GM10248 (cell line): Measurements from ENCODE around the gene UBLCP1.

ENCODE experiments used
- CTCF ChIA-PET: fragments of 300-600 bp; sonication (Branson Sonifier 250); formaldehyde crosslinking; extraction: SDS; loops from one replicate; lab custom pipeline; 2021; ENCODE audit warnings: antibody characterized with exemption; lab: Yijun Ruan, JAX
- POLR2A ChIA-PET: fragments of 350-650 bp; sonication (Branson Sonifier 250); formaldehyde crosslinking; extraction: SDS; loops from one replicate; lab custom pipeline; 2020; ENCODE audit warnings: antibody characterized with exemption; lab: Yijun Ruan, JAX
- DNase-seq: peaks from one replicate; pipeline ENCODE4 v3.0.0; 2012; ENCODE audit errors: extremely low spot score
- TF ChIP-seq, protein P1 (sequence below): IDR thresholded peaks from 2 replicates; pipeline ENCODE4 v1.5.1; 2012; ENCODE audit warnings: mild to moderate bottlenecking, low read depth; ENCODE audit errors: extremely low read depth, missing control alignments, control extremely low read depth

Gene UBLCP1

DNA sequence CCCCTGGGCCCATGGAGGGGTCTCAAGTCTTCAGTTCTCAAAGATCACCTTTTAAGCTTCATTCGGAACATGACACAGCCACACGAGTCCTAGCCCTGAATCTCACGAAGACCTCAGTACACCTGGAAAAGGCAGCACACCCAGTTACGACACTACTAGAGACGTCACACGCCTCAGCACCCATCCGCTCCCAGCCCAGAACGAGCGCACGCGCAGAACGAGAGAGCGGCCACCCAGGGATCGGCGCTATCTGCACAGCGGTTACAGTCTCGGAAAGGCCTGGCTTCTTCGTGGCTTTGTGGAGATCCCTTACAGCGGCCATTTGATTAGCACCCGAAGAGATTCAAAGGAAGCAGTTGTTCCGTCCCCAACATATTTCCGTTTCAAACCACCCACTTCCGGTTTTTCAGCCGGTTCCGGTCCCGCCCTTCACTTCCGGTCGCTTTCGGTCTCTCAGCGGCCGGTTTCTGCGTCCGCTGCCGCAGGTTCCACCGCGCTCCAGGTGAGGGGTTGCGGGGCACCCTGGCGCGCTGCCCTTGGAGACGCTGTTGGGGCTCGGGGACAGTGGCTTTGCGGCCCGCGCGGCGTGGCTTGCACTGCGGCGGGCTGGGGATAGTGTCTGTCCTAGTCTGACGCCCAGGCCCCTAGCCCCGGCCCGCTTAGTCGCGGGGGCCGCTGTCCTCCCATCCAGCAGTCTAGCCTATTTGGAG lies at the start of gene UBLCP1:
TSS of gene UBLCP1 (plus strand) at position 432 of the 710 bp plus-strand sequence. CDS start 5,626 bp downstream, outside the sequence.
- POLR2A ChIA-PET, result no interaction called here
- TF ChIP-seq, protein P1, sequence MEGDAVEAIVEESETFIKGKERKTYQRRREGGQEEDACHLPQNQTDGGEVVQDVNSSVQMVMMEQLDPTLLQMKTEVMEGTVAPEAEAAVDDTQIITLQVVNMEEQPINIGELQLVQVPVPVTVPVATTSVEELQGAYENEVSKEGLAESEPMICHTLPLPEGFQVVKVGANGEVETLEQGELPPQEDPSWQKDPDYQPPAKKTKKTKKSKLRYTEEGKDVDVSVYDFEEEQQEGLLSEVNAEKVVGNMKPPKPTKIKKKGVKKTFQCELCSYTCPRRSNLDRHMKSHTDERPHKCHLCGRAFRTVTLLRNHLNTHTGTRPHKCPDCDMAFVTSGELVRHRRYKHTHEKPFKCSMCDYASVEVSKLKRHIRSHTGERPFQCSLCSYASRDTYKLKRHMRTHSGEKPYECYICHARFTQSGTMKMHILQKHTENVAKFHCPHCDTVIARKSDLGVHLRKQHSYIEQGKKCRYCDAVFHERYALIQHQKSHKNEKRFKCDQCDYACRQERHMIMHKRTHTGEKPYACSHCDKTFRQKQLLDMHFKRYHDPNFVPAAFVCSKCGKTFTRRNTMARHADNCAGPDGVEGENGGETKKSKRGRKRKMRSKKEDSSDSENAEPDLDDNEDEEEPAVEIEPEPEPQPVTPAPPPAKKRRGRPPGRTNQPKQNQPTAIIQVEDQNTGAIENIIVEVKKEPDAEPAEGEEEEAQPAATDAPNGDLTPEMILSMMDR, result no peak
- peak; percentile 90 for DNase-seq
- CTCF ChIA-PET, result interaction anchor here (0.9 to 1.6 kb wide), 4 partner anchors 10 to 106 kb away, joined by 3 read pairs; no protein-coding TSS in a partner anchor

GRCh38 chr5:159214486-159215271 lies 48.4 kb upstream of the UBLCP1 start:
- DNase-seq, result no peak
- TF ChIP-seq, protein P1, result no peak
- POLR2A ChIA-PET, result interaction anchor here (0.6 kb wide), 1 partner anchor 1498 kb away, joined by 3 read pairs; no protein-coding TSS in a partner anchor
- CTCF ChIA-PET, result interaction anchor here (0.7 to 1.6 kb wide), 8 partner anchors 10 to 103 kb away, joined by 3 to 10 read pairs (median 4); no protein-coding TSS in a partner anchor

DNA sequence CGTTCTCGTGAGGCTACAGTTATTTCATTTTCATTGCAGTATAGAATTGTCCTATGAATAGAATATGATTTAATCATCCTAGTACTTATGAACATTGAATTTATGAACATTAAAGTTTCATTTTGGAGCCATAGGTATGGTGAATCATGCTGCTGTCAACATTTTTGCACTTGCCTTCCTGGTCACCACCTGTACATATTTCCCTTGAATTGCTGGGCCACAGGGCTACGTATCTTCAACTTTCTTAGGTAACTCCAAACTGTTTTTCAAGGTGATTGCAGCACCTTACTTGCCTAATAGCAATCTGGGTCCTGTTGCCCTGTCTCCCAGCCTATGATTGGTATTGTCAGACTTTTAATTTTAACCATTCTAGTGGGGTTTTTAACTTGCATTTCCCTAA lies 47.2 kb upstream of the UBLCP1 start:
- POLR2A ChIA-PET, result no interaction called here

DNA sequence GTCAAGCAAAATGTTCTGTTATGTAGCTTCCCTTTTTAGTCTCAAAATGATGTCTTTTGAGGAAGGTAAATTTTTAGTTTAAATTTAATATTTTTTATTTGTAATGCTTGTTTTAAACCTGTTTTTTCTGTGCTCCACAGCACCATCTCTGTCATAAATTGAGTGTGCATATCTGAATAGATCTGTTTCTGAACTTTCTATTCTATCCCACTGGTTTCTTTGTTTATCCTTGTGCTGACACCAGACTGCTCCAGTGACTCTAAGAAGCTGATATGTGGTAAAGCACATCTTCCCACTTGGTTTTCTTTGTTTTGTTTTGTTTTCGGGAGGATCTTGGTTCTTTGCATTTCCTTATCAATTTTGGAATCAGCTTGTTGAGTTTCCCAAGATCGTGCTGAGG lies 46.6 kb upstream of the UBLCP1 start:
- POLR2A ChIA-PET, result no interaction called here
- DNase-seq, result no peak
- TF ChIP-seq, protein P1, result no peak
- CTCF ChIA-PET, result interaction anchor here (1.8 kb wide), 1 partner anchor 9 kb away, joined by 4 read pairs; no protein-coding TSS in a partner anchor

More for the DNA sequence above, 47.2 kb upstream of the UBLCP1 start:
- no peak for DNase-seq
- TF ChIP-seq, protein P1, result no peak
- CTCF ChIA-PET, result interaction anchor here (1.1 to 1.8 kb wide), 3 partner anchors 10 to 83 kb away, joined by 3 to 5 read pairs (median 4); no protein-coding TSS in a partner anchor

DNA sequence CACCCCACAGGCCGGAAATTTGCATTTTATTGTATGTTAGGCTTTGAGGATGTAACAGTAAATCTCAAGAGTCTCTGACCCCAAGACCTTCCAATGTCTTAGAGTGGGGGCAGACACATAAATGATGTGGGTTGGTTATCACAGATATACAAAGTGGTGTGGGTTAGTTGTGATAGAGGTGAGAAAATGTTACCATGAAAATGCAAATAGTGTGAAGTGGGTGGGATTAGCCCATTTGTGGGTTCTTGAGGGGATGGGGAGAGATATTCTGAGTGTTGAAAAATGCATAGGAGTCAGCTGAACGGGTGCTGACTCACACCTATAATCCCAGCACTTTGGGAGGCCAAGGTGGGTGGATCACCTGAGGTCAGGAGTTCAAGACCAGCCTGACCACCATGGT lies 45.9 kb upstream of the UBLCP1 start:
- DNase-seq, result no peak
- TF ChIP-seq, protein P1, result no peak
- POLR2A ChIA-PET, result no interaction called here
- CTCF ChIA-PET, result interaction anchor here (1.1 to 1.8 kb wide), 2 partner anchors 8 to 57 kb away, joined by 3 to 4 read pairs; no protein-coding TSS in a partner anchor

GRCh38 chr5:159218595-159219023 lies 44.5 kb upstream of the UBLCP1 start:
- TF ChIP-seq, protein P1, result no peak
- POLR2A ChIA-PET, result no interaction called here
- CTCF ChIA-PET, result no interaction called here
- no peak for DNase-seq
